ENCODE measurements around the gene NRAP. TPM values are rescaled to one million over a fixed set of nuclear protein-coding genes. Genes with fewer than 3 reads are reported as not detected.
A peak's percentile ranks its signal among the peaks of the same experiment; 100 is the strongest.

Gene NRAP
- total RNA-seq, 1 experiment from 2014 or later: not detected

DNA sequence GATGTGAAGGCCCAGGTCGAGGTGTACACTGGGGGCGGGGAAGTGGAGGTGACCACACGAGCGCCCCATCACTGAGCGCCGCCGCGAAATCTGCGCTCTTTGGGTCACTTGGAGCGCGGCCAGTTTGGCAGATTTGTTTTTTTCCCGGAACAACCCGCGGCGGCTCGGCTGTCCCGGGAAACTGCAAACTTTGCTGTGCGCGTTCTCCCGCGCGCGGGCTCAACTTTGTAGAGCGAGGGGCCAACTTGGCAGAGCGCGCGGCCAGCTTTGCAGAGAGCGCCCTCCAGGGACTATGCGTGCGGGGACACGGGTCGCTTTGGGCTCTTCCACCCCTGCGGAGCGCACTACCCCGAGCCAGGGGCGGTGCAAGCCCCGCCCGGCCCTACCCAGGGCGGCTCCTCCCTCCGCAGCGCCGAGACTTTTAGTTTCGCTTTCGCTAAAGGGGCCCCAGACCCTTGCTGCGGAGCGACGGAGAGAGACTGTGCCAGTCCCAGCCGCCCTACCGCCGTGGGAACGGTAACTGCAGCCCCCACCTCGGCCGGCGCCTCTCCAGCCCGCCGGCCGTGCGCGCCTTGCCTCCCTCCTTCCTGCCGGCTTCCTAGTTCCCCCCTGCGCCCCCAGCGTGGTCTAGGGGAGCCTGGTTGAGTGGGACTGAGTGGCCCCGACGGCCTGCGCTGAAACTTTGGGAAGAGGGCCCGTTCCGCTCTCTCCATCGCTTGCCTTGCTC lies 15.8 kb upstream of the NRAP start, which contains the start of gene CASP7:
TSS of gene CASP7 (plus strand) at position 450 of the 727 bp plus-strand sequence. CDS start 17,582 bp downstream, outside the sequence.
- H3K4me1 ChIP-seq (replicated peaks; ENCODE audit: insufficient read depth): peaks cover 9% of the 10 kb centered on the region; the same call in 1 of the 2 replicates
- H3K27me3 ChIP-seq (ENCODE audit: insufficient read depth, low read depth): no peaks in the 10 kb centered on the region
- ChIA-PET CTCF (interaction anchor here (0.6 to 0.7 kb wide), 4 partner anchors 19 to 868 kb away, joined by 3 to 8 read pairs (median 4); no protein-coding TSS in a partner anchor), POLR2A (ENCODE audit: unreplicated experiment) (interaction anchor here (0.7 kb wide), 1 partner anchor 659 kb away, joined by 6 read pairs; no protein-coding TSS in a partner anchor)
- peak within 1 kb of the TSS; percentile 85 for H3K4me3 ChIP-seq
- intact Hi-C loops (cut with micrococcal nuclease; ENCODE audit: unreplicated experiment): no loop called here
- peak; percentile 52 to 71 for DNase-seq
- no peaks in the 10 kb centered on the region for H3K9me3 ChIP-seq (ENCODE audit: insufficient read depth, low read depth)
- no peaks in the 10 kb centered on the region for H3K36me3 ChIP-seq (ENCODE audit: low read depth)
- peak within 1 kb of the TSS; percentile 88 for H2AFZ ChIP-seq
- H3K27ac ChIP-seq: 0 out of 2 replicates have a peak within 1 kb of the TSS, but pooled peaks have one; percentile 23
- no TSS peak for BruUV-seq (replicated peaks)
- peaks cover 9% of the 10 kb centered on the region; the same call in 1 of the 2 replicates for H3K79me2 ChIP-seq (ENCODE audit: low read depth)
- no peaks in the 10 kb centered on the region for H3F3A ChIP-seq (ENCODE audit: insufficient read depth, low read depth)
- TF ChIP-seq, protein P1, sequence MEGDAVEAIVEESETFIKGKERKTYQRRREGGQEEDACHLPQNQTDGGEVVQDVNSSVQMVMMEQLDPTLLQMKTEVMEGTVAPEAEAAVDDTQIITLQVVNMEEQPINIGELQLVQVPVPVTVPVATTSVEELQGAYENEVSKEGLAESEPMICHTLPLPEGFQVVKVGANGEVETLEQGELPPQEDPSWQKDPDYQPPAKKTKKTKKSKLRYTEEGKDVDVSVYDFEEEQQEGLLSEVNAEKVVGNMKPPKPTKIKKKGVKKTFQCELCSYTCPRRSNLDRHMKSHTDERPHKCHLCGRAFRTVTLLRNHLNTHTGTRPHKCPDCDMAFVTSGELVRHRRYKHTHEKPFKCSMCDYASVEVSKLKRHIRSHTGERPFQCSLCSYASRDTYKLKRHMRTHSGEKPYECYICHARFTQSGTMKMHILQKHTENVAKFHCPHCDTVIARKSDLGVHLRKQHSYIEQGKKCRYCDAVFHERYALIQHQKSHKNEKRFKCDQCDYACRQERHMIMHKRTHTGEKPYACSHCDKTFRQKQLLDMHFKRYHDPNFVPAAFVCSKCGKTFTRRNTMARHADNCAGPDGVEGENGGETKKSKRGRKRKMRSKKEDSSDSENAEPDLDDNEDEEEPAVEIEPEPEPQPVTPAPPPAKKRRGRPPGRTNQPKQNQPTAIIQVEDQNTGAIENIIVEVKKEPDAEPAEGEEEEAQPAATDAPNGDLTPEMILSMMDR (conservative IDR thresholded peaks at IDR 0.05): no peak
- no peak for TF ChIP-seq EZH2 (IDR thresholded peaks at IDR 0.05; ENCODE audit: low read depth)
- H4K20me1 ChIP-seq (ENCODE audit: insufficient read depth): no peaks in the 10 kb centered on the region
- peak within 1 kb of the TSS; percentile 90 for H3K4me2 ChIP-seq
- H3K9me2 ChIP-seq (ENCODE audit: insufficient read depth): no peaks in the 10 kb centered on the region

DNA sequence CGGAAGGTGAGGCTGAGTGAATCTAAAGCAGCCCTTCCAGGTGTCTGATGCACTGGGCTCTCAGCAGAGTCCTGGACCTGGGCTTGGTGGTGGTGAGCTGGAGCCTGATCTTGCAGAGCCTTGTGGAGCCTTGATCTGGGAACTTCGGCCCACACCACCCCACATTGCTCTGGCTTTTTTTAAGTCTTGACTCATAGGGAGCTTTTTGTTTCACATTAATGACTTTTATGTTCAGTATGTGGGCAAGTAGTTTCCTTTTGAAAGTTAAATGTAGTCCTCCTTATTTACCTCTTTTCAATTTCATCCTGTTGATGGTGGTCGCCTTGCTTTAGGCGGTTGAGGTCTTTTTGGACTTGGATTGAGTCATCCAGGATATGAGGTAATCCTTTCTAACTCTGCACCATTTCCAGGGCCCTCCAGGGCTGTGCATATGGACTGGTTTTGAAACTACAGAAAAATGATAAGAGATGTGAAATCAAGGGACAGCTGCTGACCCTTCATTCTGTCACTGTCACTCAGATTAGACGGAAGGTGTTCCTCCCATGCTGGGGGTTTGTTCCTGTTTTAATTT lies 2.9 kb upstream of the NRAP start:
- no peak overlapping the region for H3K4me2 ChIP-seq
- no peaks in the 10 kb centered on the region for H3K9me2 ChIP-seq (ENCODE audit: insufficient read depth)
- H3K9me3 ChIP-seq (ENCODE audit: insufficient read depth, low read depth): no peaks in the 10 kb centered on the region
- intact Hi-C loops (cut with micrococcal nuclease; ENCODE audit: unreplicated experiment): no loop called here
- H4K20me1 ChIP-seq (ENCODE audit: insufficient read depth): no peaks in the 10 kb centered on the region
- TF ChIP-seq EZH2 (IDR thresholded peaks at IDR 0.05; ENCODE audit: low read depth): no peak
- TF ChIP-seq, protein P1 (conservative IDR thresholded peaks at IDR 0.05): no peak
- no peaks in the 10 kb centered on the region for H3K36me3 ChIP-seq (ENCODE audit: low read depth)
- POLR2A ChIA-PET (ENCODE audit: unreplicated experiment): no interaction called here
- H3F3A ChIP-seq (ENCODE audit: insufficient read depth, low read depth): no peaks in the 10 kb centered on the region
- DNase-seq: no peak
- CTCF ChIA-PET: no interaction called here
- no peak overlapping the region for H3K27ac ChIP-seq
- H3K4me3 ChIP-seq: no peak overlapping the region
- H3K4me1 ChIP-seq (replicated peaks; ENCODE audit: insufficient read depth): no peaks in the 10 kb centered on the region
- no TSS peak for BruUV-seq (replicated peaks)
- no peaks in the 10 kb centered on the region for H3K79me2 ChIP-seq (ENCODE audit: low read depth)
- no peak overlapping the region for H2AFZ ChIP-seq
- peaks cover 4% of the 10 kb centered on the region; the same call in 1 of the 2 replicates for H3K27me3 ChIP-seq (ENCODE audit: insufficient read depth, low read depth)

- Histone ChIP-seq H3K27ac (no peak overlapping the region), H2AFZ (no peak overlapping the region)
- no TSS peak for BruUV-seq (replicated peaks)
Measured at GRCh38 chr10:113665806-113666354, 2.0 kb upstream of the NRAP start.

More at GRCh38 chr10:113665806-113666354, 2.0 kb upstream of the NRAP start:
- no peaks in the 10 kb centered on the region for H3K4me1 ChIP-seq (replicated peaks; ENCODE audit: insufficient read depth)
- DNase-seq: peak; percentile 59 to 61
- TF ChIP-seq EZH2 (IDR thresholded peaks at IDR 0.05; ENCODE audit: low read depth): no peak
- intact Hi-C loops (cut with micrococcal nuclease; ENCODE audit: unreplicated experiment): no loop called here
- no peaks in the 10 kb centered on the region for H4K20me1 ChIP-seq (ENCODE audit: insufficient read depth)
- H3K4me2 ChIP-seq: no peak overlapping the region
- H3F3A ChIP-seq (ENCODE audit: insufficient read depth, low read depth): no peaks in the 10 kb centered on the region
- H3K4me3 ChIP-seq: no peak overlapping the region
- H3K9me2 ChIP-seq (ENCODE audit: insufficient read depth): no peaks in the 10 kb centered on the region
- H3K79me2 ChIP-seq (ENCODE audit: low read depth): no peaks in the 10 kb centered on the region
- H3K36me3 ChIP-seq (ENCODE audit: low read depth): no peaks in the 10 kb centered on the region
- no peaks in the 10 kb centered on the region for H3K9me3 ChIP-seq (ENCODE audit: insufficient read depth, low read depth)
- CTCF ChIA-PET: interaction anchor here (0.6 kb wide), 1 partner anchor 102 kb away, joined by 3 read pairs; no protein-coding TSS in a partner anchor
- no peaks in the 10 kb centered on the region for H3K27me3 ChIP-seq (ENCODE audit: insufficient read depth, low read depth)
- POLR2A ChIA-PET (ENCODE audit: unreplicated experiment): interaction anchor here (0.6 kb wide), 1 partner anchor 1127 kb away, joined by 8 read pairs; no protein-coding TSS in a partner anchor
